ENCODE measurements around the gene ASXL2.
A peak's percentile ranks its signal among the peaks of the same experiment; 100 is the strongest.

ASXL2 gene

GRCh38 chr2:25757906-25758305 is 120.4 kb downstream of the ASXL2 start:
- DNase-seq = no peak
- in situ Hi-C loops (cut with MboI; ENCODE audit: low pct_unique_long_range_greater_than_20kb, low sequenced_read_pairs) = no loop called here

GRCh38 chr2:25756536-25756935 is 121.8 kb downstream of the ASXL2 start:
- DNase-seq = peak; percentile 23

GRCh38 chr2:25749676-25750075 is 128.6 kb downstream of the ASXL2 start:
- in situ Hi-C loops (cut with MboI; ENCODE audit: low pct_unique_long_range_greater_than_20kb, low sequenced_read_pairs) = no loop called here
- no peak for DNase-seq

More at GRCh38 chr2:25756536-25756935, 121.8 kb downstream of the ASXL2 start:
- in situ Hi-C loops (cut with MboI; ENCODE audit: low pct_unique_long_range_greater_than_20kb, low sequenced_read_pairs) = no loop called here

GRCh38 chr2:25744055-25744454 is 134.2 kb downstream of the ASXL2 start:
- DNase-seq = no peak
- in situ Hi-C loops (cut with MboI; ENCODE audit: low pct_unique_long_range_greater_than_20kb, low sequenced_read_pairs) = no loop called here

- peak; percentile 55 for DNase-seq
- in situ Hi-C loops (cut with MboI; ENCODE audit: low pct_unique_long_range_greater_than_20kb, low sequenced_read_pairs) = no loop called here
These were observed 135.0 kb downstream of the ASXL2 start for GRCh38 chr2:25743132-25743830.

- no peak for DNase-seq
- in situ Hi-C loops (cut with MboI; ENCODE audit: low pct_unique_long_range_greater_than_20kb, low sequenced_read_pairs) = no loop called here
These were observed 135.8 kb downstream of the ASXL2 start for GRCh38 chr2:25742501-25742900.

GRCh38 chr2:25740810-25741381 is 137.4 kb downstream of the ASXL2 start:
- peak; percentile 20 for DNase-seq
- in situ Hi-C loops (cut with MboI; ENCODE audit: low pct_unique_long_range_greater_than_20kb, low sequenced_read_pairs) = no loop called here

- in situ Hi-C loops (cut with MboI; ENCODE audit: low pct_unique_long_range_greater_than_20kb, low sequenced_read_pairs) = no loop called here
- no peak for DNase-seq
These were observed 139.6 kb downstream of the ASXL2 start for GRCh38 chr2:25738383-25739343.

- no peak for DNase-seq
- in situ Hi-C loops (cut with MboI; ENCODE audit: low pct_unique_long_range_greater_than_20kb, low sequenced_read_pairs) = no loop called here
These were observed 141.3 kb downstream of the ASXL2 start for GRCh38 chr2:25736899-25737515.

- DNase-seq = no peak
- in situ Hi-C loops (cut with MboI; ENCODE audit: low pct_unique_long_range_greater_than_20kb, low sequenced_read_pairs) = no loop called here
These were observed 142.5 kb downstream of the ASXL2 start for GRCh38 chr2:25735835-25736234.

GRCh38 chr2:25728559-25728958 is 149.7 kb downstream of the ASXL2 start:
- in situ Hi-C loops (cut with MboI; ENCODE audit: low pct_unique_long_range_greater_than_20kb, low sequenced_read_pairs) = no loop called here
- no peak for DNase-seq

- no peak for DNase-seq
- in situ Hi-C loops (cut with MboI; ENCODE audit: low pct_unique_long_range_greater_than_20kb, low sequenced_read_pairs) = no loop called here
These were observed 151.8 kb downstream of the ASXL2 start for GRCh38 chr2:25726522-25726921.

GRCh38 chr2:25725877-25726276 is 152.4 kb downstream of the ASXL2 start:
- in situ Hi-C loops (cut with MboI; ENCODE audit: low pct_unique_long_range_greater_than_20kb, low sequenced_read_pairs) = no loop called here
- DNase-seq = no peak

- in situ Hi-C loops (cut with MboI; ENCODE audit: low pct_unique_long_range_greater_than_20kb, low sequenced_read_pairs) = no loop called here
- DNase-seq = no peak
These were observed 153.5 kb downstream of the ASXL2 start for GRCh38 chr2:25724756-25725155.

GRCh38 chr2:25722224-25722623 is 156.1 kb downstream of the ASXL2 start:
- DNase-seq = no peak
- in situ Hi-C loops (cut with MboI; ENCODE audit: low pct_unique_long_range_greater_than_20kb, low sequenced_read_pairs) = no loop called here

- in situ Hi-C loops (cut with MboI; ENCODE audit: low pct_unique_long_range_greater_than_20kb, low sequenced_read_pairs) = no loop called here
These were observed 157.7 kb downstream of the ASXL2 start for GRCh38 chr2:25720575-25720974.

GRCh38 chr2:25714740-25715139 is 163.5 kb downstream of the ASXL2 start:
- in situ Hi-C loops (cut with MboI; ENCODE audit: low pct_unique_long_range_greater_than_20kb, low sequenced_read_pairs) = no loop called here
- peak; percentile 35 for DNase-seq

More at GRCh38 chr2:25720575-25720974, 157.7 kb downstream of the ASXL2 start:
- DNase-seq = no peak

- peak; percentile 60 for DNase-seq
- in situ Hi-C loops (cut with MboI; ENCODE audit: low pct_unique_long_range_greater_than_20kb, low sequenced_read_pairs) = no loop called here
These were observed 165.8 kb downstream of the ASXL2 start for GRCh38 chr2:25712455-25712854.

GRCh38 chr2:25711675-25712354 is 166.5 kb downstream of the ASXL2 start:
- peak; percentile 88 for DNase-seq
- in situ Hi-C loops (cut with MboI; ENCODE audit: low pct_unique_long_range_greater_than_20kb, low sequenced_read_pairs) = no loop called here

Measured in KBM-7 (cell line).